HCT116 (cell line): ENCODE measurements around the gene ART5.

Experiments used
- CEBPB ChIP-seq: IDR thresholded peaks from 2 replicates; pipeline ENCODE4 v1.6.1; 2012; ENCODE audit warnings: low read depth
- EGR1 ChIP-seq: IDR thresholded peaks from 2 replicates; pipeline ENCODE4 v1.6.1; 2012; ENCODE audit warnings: low read depth
- EZH2 ChIP-seq: fragments of 200-600 bp; sonication (generic); IDR thresholded peaks from 2 replicates; pipeline ENCODE4 v1.6.1; 2017; ENCODE audit warnings: antibody characterized with exemption, mixed run types
- POLR2A ChIP-seq: IDR thresholded peaks from 2 replicates; pipeline ENCODE4 v1.7.0; 2011; ENCODE audit warnings: borderline replicate concordance; ENCODE audit not compliant: insufficient read depth, insufficient read length; ENCODE audit errors: extremely low read depth
- POLR2AphosphoS5 ChIP-seq: IDR thresholded peaks from 2 replicates; pipeline ENCODE4 v1.6.1; 2011; ENCODE audit warnings: mild to moderate bottlenecking, low read depth, low read length, moderate library complexity
- RAD21 ChIP-seq: IDR thresholded peaks from 2 replicates; pipeline ENCODE4 v1.6.1; 2012; ENCODE audit warnings: low read depth, mild to moderate bottlenecking
- SP1 ChIP-seq: IDR thresholded peaks from 2 replicates; pipeline ENCODE4 v1.6.1; 2012; ENCODE audit warnings: low read depth
- YY1 ChIP-seq: IDR thresholded peaks from 2 replicates; pipeline ENCODE4 v1.6.1; 2011; ENCODE audit warnings: low read length, low read depth, moderate library complexity, mild to moderate bottlenecking; ENCODE audit not compliant: insufficient replicate concordance; ENCODE audit errors: extremely low read depth
- ZNF274 ChIP-seq: fragments of 200-500 bp; sonication (Bioruptor generic); IDR thresholded peaks from 2 replicates; pipeline ENCODE4 v1.6.1; 2014; ENCODE audit warnings: mild to moderate bottlenecking, low read depth, low read length, inconsistent platforms
- TF ChIP-seq, protein P1 (sequence below): IDR thresholded peaks from 2 replicates; pipeline ENCODE4 v1.6.1; 2012
- TF ChIP-seq, protein P2 (sequence below), 3 experiments: fragments of 200-600 bp in 1 of 3; sonication (generic) in 1 of 3; IDR thresholded peaks in 2 of 3; conservative IDR thresholded peaks in 1 of 3; 2 replicates each; pipeline ENCODE4 v1.5.1; 2012 to 2017; ENCODE audit warnings: low read depth in 2 of 3, low read length in 2 of 3, antibody characterized with exemption in 1 of 3, borderline replicate concordance in 1 of 3, control low read depth in 1 of 3, mild to moderate bottlenecking in 1 of 3, mixed read lengths in 1 of 3, mixed run types in 1 of 3, moderate library complexity in 1 of 3; ENCODE audit not compliant: insufficient read depth in 1 of 3
- TF ChIP-seq, protein P3 (sequence below): IDR thresholded peaks from 2 replicates; pipeline ENCODE4 v1.6.1; 2011; ENCODE audit warnings: mild to moderate bottlenecking, low read length, moderate library complexity; ENCODE audit not compliant: insufficient replicate concordance; ENCODE audit errors: extremely low read depth

DNA sequence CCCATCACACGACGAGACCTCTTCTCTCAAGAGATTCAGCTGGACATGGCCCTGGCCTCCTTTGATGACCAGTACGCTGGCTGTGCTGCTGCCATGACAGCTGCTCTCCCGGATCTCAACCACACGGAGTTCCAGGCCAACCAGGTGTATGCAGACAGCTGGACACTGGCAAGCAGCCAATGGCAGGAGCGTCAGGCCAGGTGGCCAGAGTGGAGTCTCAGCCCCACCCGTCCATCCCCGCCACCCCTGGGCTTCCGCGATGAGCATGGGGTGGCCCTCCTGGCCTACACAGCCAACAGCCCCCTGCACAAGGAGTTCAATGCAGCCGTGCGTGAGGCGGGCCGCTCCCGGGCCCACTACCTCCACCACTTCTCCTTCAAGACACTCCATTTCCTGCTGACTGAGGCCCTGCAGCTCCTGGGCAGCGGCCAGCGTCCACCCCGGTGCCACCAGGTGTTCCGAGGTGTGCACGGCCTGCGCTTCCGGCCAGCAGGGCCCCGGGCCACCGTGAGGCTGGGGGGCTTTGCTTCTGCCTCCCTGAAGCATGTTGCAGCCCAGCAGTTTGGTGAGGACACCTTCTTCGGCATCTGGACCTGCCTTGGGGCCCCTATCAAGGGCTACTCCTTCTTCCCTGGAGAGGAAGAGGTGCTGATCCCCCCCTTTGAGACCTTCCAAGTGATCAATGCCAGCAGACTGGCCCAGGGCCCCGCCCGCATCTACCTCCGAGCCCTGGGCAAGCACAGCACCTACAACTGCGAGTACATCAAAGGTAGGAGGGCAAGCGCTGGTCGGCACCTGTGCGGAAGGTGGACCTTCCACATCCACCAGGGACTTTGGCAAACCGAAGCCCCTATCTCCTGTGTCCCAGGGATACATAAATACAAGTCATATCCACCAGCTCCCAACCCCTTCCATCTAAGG lies 18.1 kb upstream of the ART5 start:
- TF ChIP-seq POLR2AphosphoS5 (no peak), RAD21 (no peak), SP1 (no peak), EZH2 (no peak), POLR2A (no peak), EGR1 (no peak), ZNF274 (no peak), YY1 (no peak), CEBPB (no peak)
- TF ChIP-seq, protein P1, sequence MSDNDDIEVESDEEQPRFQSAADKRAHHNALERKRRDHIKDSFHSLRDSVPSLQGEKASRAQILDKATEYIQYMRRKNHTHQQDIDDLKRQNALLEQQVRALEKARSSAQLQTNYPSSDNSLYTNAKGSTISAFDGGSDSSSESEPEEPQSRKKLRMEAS, result no peak
- TF ChIP-seq, protein P2, sequence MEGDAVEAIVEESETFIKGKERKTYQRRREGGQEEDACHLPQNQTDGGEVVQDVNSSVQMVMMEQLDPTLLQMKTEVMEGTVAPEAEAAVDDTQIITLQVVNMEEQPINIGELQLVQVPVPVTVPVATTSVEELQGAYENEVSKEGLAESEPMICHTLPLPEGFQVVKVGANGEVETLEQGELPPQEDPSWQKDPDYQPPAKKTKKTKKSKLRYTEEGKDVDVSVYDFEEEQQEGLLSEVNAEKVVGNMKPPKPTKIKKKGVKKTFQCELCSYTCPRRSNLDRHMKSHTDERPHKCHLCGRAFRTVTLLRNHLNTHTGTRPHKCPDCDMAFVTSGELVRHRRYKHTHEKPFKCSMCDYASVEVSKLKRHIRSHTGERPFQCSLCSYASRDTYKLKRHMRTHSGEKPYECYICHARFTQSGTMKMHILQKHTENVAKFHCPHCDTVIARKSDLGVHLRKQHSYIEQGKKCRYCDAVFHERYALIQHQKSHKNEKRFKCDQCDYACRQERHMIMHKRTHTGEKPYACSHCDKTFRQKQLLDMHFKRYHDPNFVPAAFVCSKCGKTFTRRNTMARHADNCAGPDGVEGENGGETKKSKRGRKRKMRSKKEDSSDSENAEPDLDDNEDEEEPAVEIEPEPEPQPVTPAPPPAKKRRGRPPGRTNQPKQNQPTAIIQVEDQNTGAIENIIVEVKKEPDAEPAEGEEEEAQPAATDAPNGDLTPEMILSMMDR (IDR thresholded peaks at IDR 0.05 in 2 of 3, conservative IDR thresholded peaks at IDR 0.05 in 1 of 3; ENCODE audit: borderline replicate concordance in 1 of 3, insufficient read depth in 1 of 3, low read depth in 2 of 3, low read length in 2 of 3), result no peak
- TF ChIP-seq, protein P3, sequence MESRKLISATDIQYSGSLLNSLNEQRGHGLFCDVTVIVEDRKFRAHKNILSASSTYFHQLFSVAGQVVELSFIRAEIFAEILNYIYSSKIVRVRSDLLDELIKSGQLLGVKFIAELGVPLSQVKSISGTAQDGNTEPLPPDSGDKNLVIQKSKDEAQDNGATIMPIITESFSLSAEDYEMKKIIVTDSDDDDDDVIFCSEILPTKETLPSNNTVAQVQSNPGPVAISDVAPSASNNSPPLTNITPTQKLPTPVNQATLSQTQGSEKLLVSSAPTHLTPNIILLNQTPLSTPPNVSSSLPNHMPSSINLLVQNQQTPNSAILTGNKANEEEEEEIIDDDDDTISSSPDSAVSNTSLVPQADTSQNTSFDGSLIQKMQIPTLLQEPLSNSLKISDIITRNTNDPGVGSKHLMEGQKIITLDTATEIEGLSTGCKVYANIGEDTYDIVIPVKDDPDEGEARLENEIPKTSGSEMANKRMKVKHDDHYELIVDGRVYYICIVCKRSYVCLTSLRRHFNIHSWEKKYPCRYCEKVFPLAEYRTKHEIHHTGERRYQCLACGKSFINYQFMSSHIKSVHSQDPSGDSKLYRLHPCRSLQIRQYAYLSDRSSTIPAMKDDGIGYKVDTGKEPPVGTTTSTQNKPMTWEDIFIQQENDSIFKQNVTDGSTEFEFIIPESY, result no peak
